Nephron progenitor cell (in vitro differentiated cells): ENCODE results near the gene PARD3.

Experiments
- DNase-seq: peaks from one replicate; pipeline ENCODE4 v3.0.0; 2021
- H3K27ac Mint-ChIP-seq: 2 replicates; pipeline ENCODE4 v1.8.0; 2021; ENCODE audit warnings: mild to moderate bottlenecking, moderate library complexity, mixed read lengths
- H3K27me3 Mint-ChIP-seq: 2 replicates; pipeline ENCODE4 v1.8.0; 2021; ENCODE audit warnings: mild to moderate bottlenecking, low read depth, mixed read lengths; ENCODE audit not compliant: poor library complexity
- H3K36me3 Mint-ChIP-seq: 2 replicates; pipeline ENCODE4 v1.8.0; 2021; ENCODE audit warnings: low read depth, mixed read lengths
- H3K4me1 Mint-ChIP-seq: 2 replicates; pipeline ENCODE4 v1.8.0; 2021; ENCODE audit warnings: mixed read lengths
- H3K4me3 Mint-ChIP-seq: 2 replicates; pipeline ENCODE4 v1.8.0; 2021; ENCODE audit warnings: mild to moderate bottlenecking, moderate library complexity, mixed read lengths
- H3K9me3 Mint-ChIP-seq: 2 replicates; pipeline ENCODE4 v1.8.0; 2021; ENCODE audit warnings: mild to moderate bottlenecking, moderate library complexity, mixed read lengths
- TF ChIP-seq, protein P1 (sequence below): fragments of 200-600 bp; sonication (generic); IDR thresholded peaks from 2 replicates; pipeline ENCODE4 v1.5.0; 2021; ENCODE audit warnings: antibody characterized with exemption

Gene PARD3

DNA sequence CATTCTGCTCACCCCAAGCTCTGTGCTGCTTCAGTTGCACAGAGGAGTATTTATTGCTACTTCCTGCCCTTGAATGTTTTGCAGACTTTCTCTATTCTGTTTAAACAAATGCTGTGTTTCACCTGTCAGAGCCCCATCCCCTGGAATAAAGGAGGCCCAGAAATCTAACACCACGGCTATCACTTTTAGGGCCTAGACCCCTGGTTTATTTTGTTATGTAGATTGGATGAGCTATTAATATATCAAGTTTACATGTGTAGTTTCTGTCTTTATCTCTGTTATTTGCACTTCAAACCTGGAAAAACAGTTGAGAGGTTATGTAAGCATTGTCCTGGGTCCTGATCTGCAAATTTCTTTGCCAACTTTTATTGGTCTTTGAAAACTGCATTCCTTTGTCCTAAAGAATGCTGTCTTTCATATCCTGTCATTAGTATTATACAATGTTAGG is 630.1 kb downstream of the PARD3 start:
- peak overlapping the region; percentile 97 for H3K27ac Mint-ChIP-seq
- TF ChIP-seq, protein P1, sequence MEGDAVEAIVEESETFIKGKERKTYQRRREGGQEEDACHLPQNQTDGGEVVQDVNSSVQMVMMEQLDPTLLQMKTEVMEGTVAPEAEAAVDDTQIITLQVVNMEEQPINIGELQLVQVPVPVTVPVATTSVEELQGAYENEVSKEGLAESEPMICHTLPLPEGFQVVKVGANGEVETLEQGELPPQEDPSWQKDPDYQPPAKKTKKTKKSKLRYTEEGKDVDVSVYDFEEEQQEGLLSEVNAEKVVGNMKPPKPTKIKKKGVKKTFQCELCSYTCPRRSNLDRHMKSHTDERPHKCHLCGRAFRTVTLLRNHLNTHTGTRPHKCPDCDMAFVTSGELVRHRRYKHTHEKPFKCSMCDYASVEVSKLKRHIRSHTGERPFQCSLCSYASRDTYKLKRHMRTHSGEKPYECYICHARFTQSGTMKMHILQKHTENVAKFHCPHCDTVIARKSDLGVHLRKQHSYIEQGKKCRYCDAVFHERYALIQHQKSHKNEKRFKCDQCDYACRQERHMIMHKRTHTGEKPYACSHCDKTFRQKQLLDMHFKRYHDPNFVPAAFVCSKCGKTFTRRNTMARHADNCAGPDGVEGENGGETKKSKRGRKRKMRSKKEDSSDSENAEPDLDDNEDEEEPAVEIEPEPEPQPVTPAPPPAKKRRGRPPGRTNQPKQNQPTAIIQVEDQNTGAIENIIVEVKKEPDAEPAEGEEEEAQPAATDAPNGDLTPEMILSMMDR: no peak
- no peaks in the 10 kb centered on the region for H3K36me3 Mint-ChIP-seq
- no peaks in the 10 kb centered on the region for H3K27me3 Mint-ChIP-seq
- H3K4me1 Mint-ChIP-seq: peaks cover 95% of the 10 kb centered on the region
- peak overlapping the region; percentile 46 for H3K4me3 Mint-ChIP-seq
- no peaks in the 10 kb centered on the region for H3K9me3 Mint-ChIP-seq
- DNase-seq: no peak

DNA sequence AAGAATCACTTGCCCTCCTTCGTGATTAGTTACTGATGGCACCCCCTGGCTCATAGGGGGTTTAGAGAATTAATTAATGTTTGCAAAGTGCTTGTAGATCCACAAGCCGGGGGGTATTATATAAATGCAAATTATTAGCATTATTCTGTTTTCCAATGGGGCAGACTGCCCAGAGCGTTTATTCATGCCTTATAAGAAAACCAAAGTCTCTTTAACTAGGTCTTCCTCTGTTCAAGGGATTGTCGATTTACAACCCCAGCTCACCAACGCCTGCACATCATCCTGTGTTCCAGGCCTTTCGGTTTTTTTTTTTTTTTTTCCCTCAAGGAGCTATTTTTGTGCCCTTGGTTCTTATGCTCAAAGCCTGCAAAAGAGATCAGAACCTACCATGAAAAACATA is 630.7 kb downstream of the PARD3 start:
- TF ChIP-seq, protein P1: no peak
- Mint-ChIP-seq H3K36me3 (no peaks in the 10 kb centered on the region), H3K27me3 (no peaks in the 10 kb centered on the region), H3K27ac (peak overlapping the region; percentile 97), H3K4me1 (peaks cover 95% of the 10 kb centered on the region), H3K4me3 (peak overlapping the region; percentile 46), H3K9me3 (no peaks in the 10 kb centered on the region)
- no peak for DNase-seq

DNA sequence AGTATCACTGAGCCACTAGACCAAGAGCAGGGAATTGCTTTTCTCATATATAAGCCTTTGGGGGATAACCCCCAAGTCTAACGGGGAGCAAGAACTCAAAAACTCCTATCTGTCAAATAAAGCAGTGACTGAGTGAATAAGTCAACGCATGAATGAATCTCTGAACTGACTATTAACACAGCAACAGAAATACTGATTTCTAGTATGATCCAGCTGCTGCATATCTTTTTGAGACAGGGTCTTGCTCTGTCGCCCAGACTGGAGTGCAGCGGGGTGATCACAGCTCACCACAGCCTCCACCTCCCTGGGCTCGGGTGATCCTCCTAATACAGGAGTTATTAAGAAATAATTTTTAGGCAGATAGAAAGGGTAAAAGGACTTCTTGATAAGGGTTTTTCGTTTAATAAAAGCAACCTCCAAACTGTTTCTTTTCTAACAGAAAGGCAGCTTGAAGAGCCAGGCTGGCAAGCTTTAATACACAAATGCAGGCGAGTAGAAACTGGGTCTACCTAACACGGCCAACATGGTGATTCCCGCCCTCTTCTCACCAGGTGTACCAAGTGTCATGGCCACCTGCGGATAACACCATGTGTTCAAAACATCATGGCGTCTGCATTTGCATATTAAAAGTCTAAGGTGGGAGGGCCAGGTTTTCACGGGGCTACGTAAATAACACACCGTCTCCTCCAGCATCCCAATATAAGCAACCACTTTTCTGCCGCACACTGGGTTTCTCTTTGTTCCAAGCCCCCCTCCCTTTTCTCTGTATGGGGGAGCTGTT is 631.9 kb downstream of the PARD3 start:
- Mint-ChIP-seq H3K27ac (peak overlapping the region; percentile 97), H3K36me3 (no peaks in the 10 kb centered on the region), H3K4me3 (peak overlapping the region; percentile 50), H3K4me1 (peaks cover 100% of the 10 kb centered on the region), H3K9me3 (no peaks in the 10 kb centered on the region), H3K27me3 (no peaks in the 10 kb centered on the region)
- no peak for DNase-seq
- TF ChIP-seq, protein P1: no peak

DNA sequence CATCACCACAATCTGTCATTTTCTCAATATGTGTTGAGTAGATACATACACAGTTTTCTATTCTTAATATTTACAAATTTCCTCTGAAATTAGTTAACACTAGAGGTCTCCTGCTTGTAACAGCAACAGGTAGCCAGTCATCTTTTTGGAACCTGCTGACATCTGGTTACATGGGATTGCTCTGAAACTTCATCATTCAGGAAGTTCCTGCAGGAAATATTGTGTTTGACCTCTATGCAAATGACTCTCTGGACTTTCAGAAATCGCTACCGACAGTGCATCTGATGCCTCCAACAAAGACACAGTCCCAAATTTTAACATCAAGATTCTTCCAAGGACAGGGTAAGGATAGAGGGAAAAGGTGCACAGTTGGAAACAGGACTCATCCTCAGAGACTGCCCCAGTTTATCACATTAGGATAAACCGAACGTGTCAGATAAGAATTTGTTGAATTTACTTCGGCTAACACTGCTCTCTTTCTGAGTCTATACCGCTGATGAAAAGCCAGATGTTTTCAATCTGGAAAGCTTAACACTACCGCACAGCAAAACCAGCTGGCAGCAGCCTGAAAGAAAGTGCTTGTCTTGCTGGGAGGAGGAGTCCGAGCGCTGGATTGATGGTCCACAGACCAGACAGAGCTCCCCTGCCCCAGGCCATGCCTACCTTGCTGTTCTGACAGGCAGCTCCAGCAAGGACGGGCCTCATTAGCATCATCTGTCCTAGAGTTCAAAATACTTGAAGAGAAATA is 633.4 kb downstream of the PARD3 start:
- H3K4me3 Mint-ChIP-seq: no peak overlapping the region
- no peaks in the 10 kb centered on the region for H3K9me3 Mint-ChIP-seq
- TF ChIP-seq, protein P1: no peak
- H3K36me3 Mint-ChIP-seq: no peaks in the 10 kb centered on the region
- H3K27ac Mint-ChIP-seq: peak overlapping the region; percentile 51
- no peaks in the 10 kb centered on the region for H3K27me3 Mint-ChIP-seq
- DNase-seq: peak; percentile 36
- H3K4me1 Mint-ChIP-seq: peaks cover 100% of the 10 kb centered on the region

DNA sequence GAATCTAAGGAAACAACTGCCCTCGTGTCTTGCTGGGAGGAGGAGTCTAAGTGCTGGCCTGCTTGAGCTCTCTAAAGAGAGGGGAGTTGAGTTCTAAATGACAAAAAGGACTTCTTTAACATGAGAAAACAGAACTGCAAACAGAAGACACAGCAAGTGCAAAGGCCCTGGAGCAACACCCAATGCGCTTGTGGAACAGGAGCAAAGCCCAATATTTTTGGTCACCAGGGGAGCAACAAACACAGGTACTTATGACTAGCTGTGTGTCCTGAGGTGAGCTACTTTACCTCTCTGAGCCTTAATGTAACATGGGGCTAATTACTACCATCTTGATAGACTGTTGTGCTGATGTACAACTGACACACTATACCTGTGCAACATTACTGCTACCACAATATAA is 634.3 kb downstream of the PARD3 start:
- H3K9me3 Mint-ChIP-seq: no peaks in the 10 kb centered on the region
- no peak overlapping the region for H3K27ac Mint-ChIP-seq
- no peak overlapping the region for H3K4me3 Mint-ChIP-seq
- no peak for DNase-seq
- no peaks in the 10 kb centered on the region for H3K27me3 Mint-ChIP-seq
- H3K4me1 Mint-ChIP-seq: peaks cover 100% of the 10 kb centered on the region
- no peaks in the 10 kb centered on the region for H3K36me3 Mint-ChIP-seq
- TF ChIP-seq, protein P1: no peak
